Naive thymus-derived CD4-positive, alpha-beta T cell (primary cell): Measurements from ENCODE around the gene DNM3. TPM values are rescaled to one million over a fixed set of nuclear protein-coding genes. Genes with fewer than 3 reads are reported as not detected.

ENCODE experiments used
- ATAC-seq: fragments of 150-1000 bp; cut with Tn5 transposase; 2 replicates; pipeline ENCODE4 v1.10.0; 2021; ENCODE audit warnings: mild to moderate bottlenecking, moderate library complexity
- CTCF ChIA-PET: fragments of 350-600 bp; sonication (Branson Sonifier 250); formaldehyde crosslinking; loops from one replicate; lab custom pipeline; 2021; ENCODE audit warnings: antibody characterized with exemption; lab: Charles Lee
- POLR2A ChIA-PET: fragments of 350-600 bp; sonication (Branson Sonifier 250); formaldehyde crosslinking; loops from one replicate; lab custom pipeline; 2021; ENCODE audit warnings: antibody characterized with exemption, inconsistent platforms; lab: Charles Lee
- DNase-seq, 9 donors: peaks; one replicate each; pipeline versions ENCODE4 v3.0.0 to v3.0.0-alpha.2; 2020 to 2022; ENCODE audit warnings: mixed read lengths in 1 of 9
- H3K27ac ChIP-seq: one replicate; pipeline ENCODE4 v1.7.0; 2013; ENCODE audit warnings: mild to moderate bottlenecking, low read depth, low read length, moderate library complexity
- H3K27me3 ChIP-seq, 2 donors: one replicate each; pipeline ENCODE4 v1.7.0; 2013; ENCODE audit warnings: low read length in 2 of 2, mild to moderate bottlenecking in 2 of 2, moderate library complexity in 2 of 2; ENCODE audit not compliant: control insufficient read depth in 2 of 2, insufficient read depth in 2 of 2
- H3K36me3 ChIP-seq, 3 experiments: 1 replicate in 2 of 3; 2 replicates in 1 of 3; pipeline ENCODE4 v1.7.0; 2013; ENCODE audit warnings: low read length in 3 of 3, mild to moderate bottlenecking in 3 of 3, moderate library complexity in 1 of 3; ENCODE audit not compliant: insufficient read depth in 3 of 3, control insufficient read depth in 2 of 3
- H3K4me1 ChIP-seq, 2 donors: one replicate each; pipeline ENCODE4 v1.7.0; 2013; ENCODE audit warnings: low read length in 2 of 2, mild to moderate bottlenecking in 2 of 2, moderate library complexity in 1 of 2; ENCODE audit not compliant: control insufficient read depth in 2 of 2, insufficient read depth in 2 of 2
- H3K4me3 ChIP-seq: 2 replicates; pipeline ENCODE4 v1.7.0; 2013; ENCODE audit warnings: mild to moderate bottlenecking, low read length
- H3K9me3 ChIP-seq, 3 experiments: 1 replicate in 2 of 3; 2 replicates in 1 of 3; pipeline ENCODE4 v1.7.0; 2013; ENCODE audit warnings: low read length in 3 of 3; ENCODE audit not compliant: control insufficient read depth in 2 of 3
- H3K27ac Mint-ChIP-seq, 9 donors: one replicate each; pipeline ENCODE4 v1.8.0; 2020 to 2022; ENCODE audit warnings: mixed read lengths in 9 of 9, mild to moderate bottlenecking in 8 of 9, moderate library complexity in 5 of 9, inconsistent platforms in 2 of 9
- H3K27me3 Mint-ChIP-seq, 5 donors: one replicate each; pipeline ENCODE4 v1.8.0; 2021 to 2022; ENCODE audit warnings: mixed read lengths in 5 of 5, mild to moderate bottlenecking in 1 of 5
- H3K36me3 Mint-ChIP-seq, 5 donors: one replicate each; pipeline ENCODE4 v1.8.0; 2020 to 2022; ENCODE audit warnings: mixed read lengths in 5 of 5, mild to moderate bottlenecking in 3 of 5, inconsistent platforms in 1 of 5
- H3K4me1 Mint-ChIP-seq, 7 donors: one replicate each; pipeline ENCODE4 v1.8.0; 2020 to 2022; ENCODE audit warnings: mixed read lengths in 7 of 7, mild to moderate bottlenecking in 3 of 7, inconsistent platforms in 1 of 7
- H3K4me3 Mint-ChIP-seq, 10 donors: one replicate each; pipeline ENCODE4 v1.8.0; 2020 to 2022; ENCODE audit warnings: mild to moderate bottlenecking in 10 of 10, mixed read lengths in 10 of 10, moderate library complexity in 6 of 10, inconsistent platforms in 2 of 10
- H3K9me3 Mint-ChIP-seq, 11 donors: one replicate each; pipeline ENCODE4 v1.8.0; 2020 to 2022; ENCODE audit warnings: mixed read lengths in 11 of 11, mild to moderate bottlenecking in 4 of 11, inconsistent platforms in 1 of 11, moderate library complexity in 1 of 11
- intact Hi-C, 2 donors: fragments of 100-400 bp; cut with micrococcal nuclease; formaldehyde crosslinking; loops; one replicate each; pipeline ENCODE4 v1.15.1; 2023
- polyA plus RNA-seq, 2 donors: library from polyadenylated mRNA; unstranded; fragments of 300-500 nt; fragmentation: Illumina TruSeq; gene quantifications; one replicate each; pipeline ENCODE4 v1.2.3, GENCODE V29; 2021
- total RNA-seq, 6 experiments: library from RNA in 5 of 6; stranded (reverse) in 5 of 6; gene quantifications; 1 replicate in 5 of 6; 2 replicates in 1 of 6; pipeline ENCODE4 v1.2.3 and lab custom pipeline; 2021 to 2026

Gene DNM3
- total and polyA plus RNA-seq, 7 experiments from 2014 or later, result 1.2 to 2.5 (median 2.0) TPM

DNA sequence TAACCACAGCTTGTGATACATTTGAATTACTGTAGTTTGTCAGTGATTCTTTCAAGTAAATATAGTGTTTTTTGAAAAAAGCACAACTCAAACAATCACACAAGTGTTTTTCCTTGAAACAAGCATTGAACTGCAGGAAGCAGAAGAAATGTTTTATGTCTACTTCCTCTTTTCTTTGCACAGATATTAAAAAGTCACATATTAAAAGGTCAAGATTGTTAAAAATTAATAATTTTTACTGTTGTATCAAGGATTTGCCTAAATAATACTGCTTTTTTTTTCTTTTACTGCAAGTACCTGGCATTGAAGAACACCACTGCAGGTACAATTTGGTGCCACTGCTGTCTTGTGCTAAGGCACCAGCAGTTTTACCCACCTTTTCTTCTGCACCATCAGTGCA lies 365.0 kb downstream of the DNM3 start:
- CTCF ChIA-PET, result interaction anchor here (0.9 kb wide), 1 partner anchor 189 kb away, joined by 4 read pairs; no protein-coding TSS in a partner anchor
- intact Hi-C loops, result no loop called here

DNA sequence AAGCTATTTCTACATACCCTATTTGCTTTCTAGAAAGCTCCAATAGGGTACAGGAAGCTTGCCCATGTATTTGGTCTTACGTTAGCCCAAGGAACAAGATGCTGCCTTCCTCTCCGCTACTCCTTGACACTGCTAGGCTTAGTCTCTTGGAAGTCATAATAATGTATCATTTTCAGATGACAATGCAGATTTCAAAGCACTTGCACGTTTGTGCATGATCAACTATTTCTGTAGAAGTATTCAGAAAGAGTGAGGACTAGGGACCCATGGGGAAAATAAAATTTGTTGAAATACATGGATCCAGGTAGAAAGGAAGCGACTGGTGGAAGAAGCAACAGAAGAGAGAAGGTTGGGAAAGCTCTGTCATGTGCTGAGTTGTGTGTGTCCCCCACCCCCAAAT lies 367.3 kb downstream of the DNM3 start:
- Histone ChIP-seq H3K4me1 (no peaks in the 10 kb centered on the region), H3K9me3 (no peaks in the 10 kb centered on the region), H3K36me3 (no peaks in the 10 kb centered on the region), H3K4me3 (no peak overlapping the region), H3K27me3 (no peaks in the 10 kb centered on the region), H3K27ac (no peak overlapping the region)
- POLR2A ChIA-PET, result no interaction called here
- H3K4me1 Mint-ChIP-seq, result peaks cover 0 to 5% (median 0%) of the 10 kb centered on the region in 7 donors
- CTCF ChIA-PET, result no interaction called here
- peaks cover 0 to 5% (median 0%) of the 10 kb centered on the region in 5 donors for H3K36me3 Mint-ChIP-seq
- intact Hi-C loops, result no loop called here
- H3K27me3 Mint-ChIP-seq, result no peaks in the 10 kb centered on the region
- ATAC-seq (no peak), DNase-seq (no peak)
- no peak overlapping the region for H3K27ac Mint-ChIP-seq
- H3K9me3 Mint-ChIP-seq, result peaks cover 0 to 2% (median 0%) of the 10 kb centered on the region in 11 donors
- no peak overlapping the region for H3K4me3 Mint-ChIP-seq

More for the DNA sequence above, 365.0 kb downstream of the DNM3 start:
- Mint-ChIP-seq H3K4me1 (peaks cover 0 to 5% (median 0%) of the 10 kb centered on the region in 7 donors), H3K27ac (no peak overlapping the region), H3K4me3 (no peak overlapping the region), H3K27me3 (no peaks in the 10 kb centered on the region), H3K36me3 (peaks cover 0 to 5% (median 0%) of the 10 kb centered on the region in 5 donors), H3K9me3 (peaks cover 0 to 5% (median 0%) of the 10 kb centered on the region in 11 donors)
- H3K36me3 ChIP-seq, result no peaks in the 10 kb centered on the region
- DNase-seq (no peak), ATAC-seq (no peak)
- H3K4me1 ChIP-seq, result no peaks in the 10 kb centered on the region
- H3K9me3 ChIP-seq, result no peaks in the 10 kb centered on the region
- no peak overlapping the region for H3K4me3 ChIP-seq
- no peak overlapping the region for H3K27ac ChIP-seq
- POLR2A ChIA-PET, result no interaction called here
- no peaks in the 10 kb centered on the region for H3K27me3 ChIP-seq

DNA sequence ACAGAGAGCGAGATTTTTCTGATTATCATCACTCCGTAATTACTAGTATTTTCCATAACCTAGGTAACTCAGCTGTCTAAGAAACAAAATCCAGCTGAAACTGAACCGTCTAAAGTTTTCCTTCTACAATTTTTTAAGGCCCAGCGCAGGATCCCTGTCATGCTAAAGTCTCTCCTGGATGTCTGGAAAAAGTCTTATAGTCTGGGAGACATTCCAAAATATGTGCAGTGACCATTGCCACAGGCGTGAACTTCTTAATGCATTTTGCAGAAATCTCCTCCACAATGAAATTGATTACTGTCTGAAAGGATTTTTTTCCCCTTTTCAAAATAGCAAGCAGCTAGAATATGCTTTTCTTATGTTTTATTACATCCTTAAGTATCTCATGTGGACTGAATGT lies 369.9 kb downstream of the DNM3 start:
- Histone ChIP-seq H3K4me1 (no peaks in the 10 kb centered on the region), H3K36me3 (no peaks in the 10 kb centered on the region), H3K4me3 (no peak overlapping the region), H3K27ac (no peak overlapping the region), H3K27me3 (no peaks in the 10 kb centered on the region), H3K9me3 (no peaks in the 10 kb centered on the region)
- peaks cover 0 to 5% (median 0%) of the 10 kb centered on the region in 5 donors for H3K36me3 Mint-ChIP-seq
- DNase-seq, result no peak
- no peaks in the 10 kb centered on the region for H3K27me3 Mint-ChIP-seq
- ChIA-PET CTCF (no interaction called here), POLR2A (interaction anchor here (1.0 to 1.5 kb wide), 2 partner anchors 11 to 180 kb away, joined by 3 to 4 read pairs; no protein-coding TSS in a partner anchor)
- H3K4me1 Mint-ChIP-seq, result peaks cover 0 to 5% (median 0%) of the 10 kb centered on the region in 7 donors
- H3K4me3 Mint-ChIP-seq, result no peak overlapping the region
- H3K9me3 Mint-ChIP-seq, result peaks cover 0 to 2% (median 0%) of the 10 kb centered on the region in 11 donors
- H3K27ac Mint-ChIP-seq, result no peak overlapping the region
- intact Hi-C loops, result no loop called here
- ATAC-seq, result no peak

DNA sequence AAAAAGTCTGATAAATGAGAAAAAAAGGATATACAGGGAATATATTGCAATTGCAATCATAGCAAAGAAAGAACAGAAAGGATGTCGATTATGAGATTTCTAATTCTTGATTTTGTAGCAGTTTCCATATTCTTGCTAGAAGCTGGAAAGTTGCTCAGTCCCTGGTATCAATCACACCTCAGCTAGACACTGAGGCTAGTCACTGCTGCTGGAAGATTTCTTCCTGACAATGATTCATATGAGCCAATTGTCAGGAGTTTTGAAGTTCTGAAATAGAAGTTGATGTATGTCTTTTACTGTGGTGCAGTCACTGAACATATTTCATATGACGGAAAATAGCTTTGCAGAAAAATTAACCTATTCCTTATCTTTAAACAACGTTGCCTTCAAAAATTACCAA lies 370.8 kb downstream of the DNM3 start:
- no peaks in the 10 kb centered on the region for H3K27me3 Mint-ChIP-seq
- no peak overlapping the region for H3K27ac ChIP-seq
- ATAC-seq (no peak), DNase-seq (no peak)
- POLR2A ChIA-PET, result interaction anchor here (1.0 to 1.5 kb wide), 2 partner anchors 10 to 179 kb away, joined by 3 to 4 read pairs; no protein-coding TSS in a partner anchor
- H3K9me3 Mint-ChIP-seq, result peaks cover 0 to 2% (median 0%) of the 10 kb centered on the region in 11 donors
- H3K36me3 Mint-ChIP-seq, result peaks cover 0 to 5% (median 0%) of the 10 kb centered on the region in 5 donors
- intact Hi-C loops, result no loop called here
- CTCF ChIA-PET, result no interaction called here
- no peaks in the 10 kb centered on the region for H3K4me1 ChIP-seq
- H3K4me3 ChIP-seq, result no peak overlapping the region
- H3K27ac Mint-ChIP-seq, result no peak overlapping the region
- H3K9me3 ChIP-seq, result no peaks in the 10 kb centered on the region
- H3K4me1 Mint-ChIP-seq, result peaks cover 0 to 2% (median 0%) of the 10 kb centered on the region in 7 donors
- H3K4me3 Mint-ChIP-seq, result no peak overlapping the region
- H3K36me3 ChIP-seq, result no peaks in the 10 kb centered on the region
- H3K27me3 ChIP-seq, result no peaks in the 10 kb centered on the region

DNA sequence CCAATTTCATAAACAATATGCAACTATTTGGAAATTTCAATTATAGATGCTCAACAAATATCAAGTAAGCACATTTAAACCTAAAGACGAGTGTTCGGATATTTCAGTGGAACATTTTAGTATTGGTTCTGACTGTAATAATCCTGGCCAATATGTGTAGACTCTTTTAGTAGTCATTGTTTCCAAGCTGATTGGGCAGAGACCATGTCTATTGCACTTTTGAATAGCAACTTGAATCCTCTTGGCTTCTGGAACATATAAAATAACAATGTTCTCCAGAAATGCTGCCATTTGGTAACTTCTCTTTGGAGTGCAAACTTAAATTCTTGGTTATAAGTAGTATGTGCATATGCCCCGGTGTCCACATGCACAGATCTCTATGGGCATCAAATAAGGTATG lies 373.7 kb downstream of the DNM3 start:
- Mint-ChIP-seq H3K27ac (no peak overlapping the region), H3K4me1 (peaks cover 0 to 2% (median 0%) of the 10 kb centered on the region in 7 donors), H3K27me3 (no peaks in the 10 kb centered on the region), H3K4me3 (no peak overlapping the region), H3K9me3 (no peaks in the 10 kb centered on the region), H3K36me3 (peaks cover 0 to 1% (median 0%) of the 10 kb centered on the region in 5 donors)
- Histone ChIP-seq H3K4me1 (no peaks in the 10 kb centered on the region), H3K4me3 (no peak overlapping the region), H3K27ac (no peak overlapping the region), H3K27me3 (no peaks in the 10 kb centered on the region), H3K9me3 (no peaks in the 10 kb centered on the region), H3K36me3 (no peaks in the 10 kb centered on the region)
- DNase-seq (no peak), ATAC-seq (no peak)
- intact Hi-C loops, result no loop called here
- ChIA-PET CTCF (interaction anchor here (0.6 to 1.3 kb wide), 2 partner anchors 14 to 439 kb away, joined by 3 to 4 read pairs; no protein-coding TSS in a partner anchor), POLR2A (interaction anchor here (0.6 kb wide), 2 partner anchors 91 to 198 kb away, joined by 3 read pairs; no protein-coding TSS in a partner anchor)

DNA sequence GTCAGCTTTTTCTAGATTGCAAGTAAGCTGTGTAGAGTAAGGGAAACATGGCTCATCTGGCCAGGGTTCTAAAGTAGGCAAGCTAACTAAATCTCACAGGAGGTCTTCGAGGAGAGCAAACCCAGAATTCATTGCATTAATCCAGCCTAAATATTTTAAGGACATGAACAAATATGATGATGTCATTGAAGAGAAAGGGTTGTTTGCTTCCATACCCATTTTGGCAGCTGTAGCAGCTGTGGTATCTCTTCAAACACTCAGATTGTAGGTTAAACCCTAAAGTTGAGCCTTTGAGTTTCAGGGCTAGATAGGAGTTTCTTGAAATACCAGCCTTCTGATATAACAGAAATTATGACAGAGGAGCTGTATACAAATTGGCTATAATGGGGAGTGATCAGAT lies 378.7 kb downstream of the DNM3 start:
- H3K27me3 ChIP-seq, result no peaks in the 10 kb centered on the region
- CTCF ChIA-PET, result interaction anchor here (1.0 kb wide), 1 partner anchor 10 kb away, joined by 3 read pairs; no protein-coding TSS in a partner anchor
- ATAC-seq, result no peak

DNA sequence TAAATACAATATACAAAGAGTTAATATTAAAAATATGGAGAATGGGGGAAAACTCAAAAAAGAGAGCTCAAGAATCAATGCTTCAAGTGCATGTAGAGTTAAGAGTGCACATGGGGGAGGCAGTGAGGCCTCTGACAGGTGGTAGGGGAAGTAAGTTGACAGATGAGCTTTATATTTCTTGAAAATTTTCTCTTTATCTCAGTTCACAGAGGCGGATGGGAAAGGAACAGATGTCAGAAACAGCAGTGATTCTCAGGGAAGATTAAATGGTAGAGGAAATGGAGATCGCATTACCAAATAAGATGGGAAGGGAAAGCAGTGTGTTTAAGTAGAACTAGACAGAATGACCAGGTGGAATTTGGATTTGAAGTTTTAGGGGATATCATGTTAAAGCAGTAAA lies 379.1 kb downstream of the DNM3 start:
- H3K4me3 Mint-ChIP-seq, result no peak overlapping the region
- H3K36me3 ChIP-seq, result no peaks in the 10 kb centered on the region
- no peak for ATAC-seq
- no peak for DNase-seq
- ChIA-PET CTCF (interaction anchor here (1.0 kb wide), 1 partner anchor 10 kb away, joined by 3 read pairs; no protein-coding TSS in a partner anchor), POLR2A (no interaction called here)
- H3K27ac ChIP-seq, result no peak overlapping the region
- peaks cover 0 to 8% (median 0%) of the 10 kb centered on the region in 5 donors for H3K36me3 Mint-ChIP-seq
- H3K4me1 ChIP-seq, result no peaks in the 10 kb centered on the region
- no peaks in the 10 kb centered on the region for H3K9me3 ChIP-seq
- H3K27me3 Mint-ChIP-seq, result peaks cover 0 to 2% (median 0%) of the 10 kb centered on the region in 5 donors
- H3K4me3 ChIP-seq, result no peak overlapping the region
- intact Hi-C loops, result no loop called here
- no peak overlapping the region for H3K27ac Mint-ChIP-seq
- no peaks in the 10 kb centered on the region for H3K27me3 ChIP-seq
- peaks cover 0 to 1% (median 0%) of the 10 kb centered on the region in 11 donors for H3K9me3 Mint-ChIP-seq
- H3K4me1 Mint-ChIP-seq, result peaks cover 0 to 3% (median 0%) of the 10 kb centered on the region in 7 donors

More for the DNA sequence above, 378.7 kb downstream of the DNM3 start:
- Histone ChIP-seq H3K27ac (no peak overlapping the region), H3K36me3 (no peaks in the 10 kb centered on the region), H3K9me3 (no peaks in the 10 kb centered on the region), H3K4me1 (no peaks in the 10 kb centered on the region), H3K4me3 (no peak overlapping the region)
- no peaks in the 10 kb centered on the region for H3K27me3 Mint-ChIP-seq
- no peak for DNase-seq
- intact Hi-C loops, result no loop called here
- H3K36me3 Mint-ChIP-seq, result peaks cover 0 to 8% (median 0%) of the 10 kb centered on the region in 5 donors
- H3K9me3 Mint-ChIP-seq, result no peaks in the 10 kb centered on the region
- POLR2A ChIA-PET, result no interaction called here
- H3K4me1 Mint-ChIP-seq, result peaks cover 0 to 3% (median 0%) of the 10 kb centered on the region in 7 donors
- H3K27ac Mint-ChIP-seq, result no peak overlapping the region
- H3K4me3 Mint-ChIP-seq, result no peak overlapping the region
